KMS-11 (cell line): ENCODE measurements around the gene FBXO15.

Experiments used
- H2AFZ ChIP-seq: fragments of 200-600 bp; sonication (generic); 2 replicates; pipeline ENCODE4 v1.6.1; 2016; ENCODE audit warnings: antibody characterized with exemption, mixed run types, low read depth
- H3K27ac ChIP-seq: fragments of 200-600 bp; sonication (generic); 2 replicates; pipeline ENCODE4 v1.6.1; 2016; ENCODE audit warnings: mild to moderate bottlenecking, mixed run types
- H3K27me3 ChIP-seq: fragments of 200-600 bp; sonication (generic); 2 replicates; pipeline ENCODE4 v1.6.1; 2017; ENCODE audit warnings: mild to moderate bottlenecking, low read depth, mixed run types, moderate library complexity; ENCODE audit not compliant: insufficient read depth
- H3K36me3 ChIP-seq: fragments of 200-600 bp; sonication (generic); 2 replicates; pipeline ENCODE4 v1.6.1; 2017; ENCODE audit warnings: mild to moderate bottlenecking, mixed run types; ENCODE audit not compliant: insufficient read depth
- H3K4me1 ChIP-seq: fragments of 200-600 bp; sonication (generic); 2 replicates; pipeline ENCODE4 v1.6.1; 2016; ENCODE audit warnings: mild to moderate bottlenecking, low read depth, mixed run types; ENCODE audit not compliant: poor library complexity, severe bottlenecking
- H3K4me2 ChIP-seq: fragments of 200-600 bp; sonication (generic); 2 replicates; pipeline ENCODE4 v1.7.0; 2016; ENCODE audit warnings: mild to moderate bottlenecking, mixed run types
- H3K4me3 ChIP-seq: fragments of 200-600 bp; sonication (generic); IDR thresholded peaks from 2 replicates; pipeline ENCODE4 v1.6.1; 2017; ENCODE audit warnings: low read depth, low read length, mixed read lengths; ENCODE audit not compliant: insufficient read depth
- H3K79me2 ChIP-seq: fragments of 200-600 bp; sonication (generic); 2 replicates; pipeline ENCODE4 v1.6.1; 2016; ENCODE audit warnings: low read depth, mixed run types; ENCODE audit not compliant: insufficient read depth
- H3K9ac ChIP-seq: fragments of 200-600 bp; sonication (generic); 2 replicates; pipeline ENCODE4 v1.6.1; 2016; ENCODE audit warnings: mild to moderate bottlenecking, mixed run types
- H4K20me1 ChIP-seq: fragments of 200-600 bp; sonication (generic); 2 replicates; pipeline ENCODE4 v1.6.1; 2016; ENCODE audit warnings: mild to moderate bottlenecking, mixed run types; ENCODE audit not compliant: insufficient read depth
- CTCF ChIP-seq: fragments of 200-600 bp; sonication (generic); conservative IDR thresholded peaks from 2 replicates; pipeline ENCODE4 v1.6.1; 2017; ENCODE audit warnings: low read depth, mild to moderate bottlenecking, antibody characterized with exemption, low read length, moderate library complexity, mixed read lengths

FBXO15 gene

GRCh38 chr18:74147779-74148542 is at the start of gene FBXO15, which contains the start of gene TIMM21:
Gene FBXO15 (minus strand): TSS chr18:74147834. CDS start chr18:74147785, 49 bp downstream.
Gene TIMM21 (plus strand): TSS chr18:74148523. CDS start chr18:74148809, 286 bp downstream.
- H4K20me1 ChIP-seq: no peaks in the 10 kb centered on the region
- no peaks in the 10 kb centered on the region for H3K27me3 ChIP-seq
- H3K27ac ChIP-seq: peak within 1 kb of the TSS; percentile 66
- peak within 1 kb of the TSS; percentile 76 for H3K4me2 ChIP-seq
- H3K4me3 ChIP-seq: no peak within 1 kb of the TSS
- no peak for TF ChIP-seq CTCF
- H3K36me3 ChIP-seq: no peaks in the 10 kb centered on the region
- peak within 1 kb of the TSS; percentile 75 for H2AFZ ChIP-seq
- peak within 1 kb of the TSS; percentile 87 for H3K9ac ChIP-seq
- H3K79me2 ChIP-seq: peaks cover 46% of the 10 kb centered on the region
- H3K4me1 ChIP-seq: peaks cover 25% of the 10 kb centered on the region

GRCh38 chr18:74196220-74197119 is 48.8 kb upstream of the FBXO15 start:
- H3K4me2 ChIP-seq: peak overlapping the region; percentile 85
- peak; percentile 100 for TF ChIP-seq CTCF

GRCh38 chr18:74194691-74195090 is 47.1 kb upstream of the FBXO15 start:
- no peak overlapping the region for H3K27ac ChIP-seq
- no peak overlapping the region for H3K9ac ChIP-seq
- H3K4me3 ChIP-seq: no peak overlapping the region
- no peak overlapping the region for H2AFZ ChIP-seq
- no peaks in the 10 kb centered on the region for H3K36me3 ChIP-seq
- no peaks in the 10 kb centered on the region for H4K20me1 ChIP-seq
- no peaks in the 10 kb centered on the region for H3K79me2 ChIP-seq
- peaks cover 3% of the 10 kb centered on the region for H3K4me1 ChIP-seq
- H3K4me2 ChIP-seq: no peak overlapping the region
- no peak for TF ChIP-seq CTCF
- H3K27me3 ChIP-seq: no peaks in the 10 kb centered on the region

More at GRCh38 chr18:74196220-74197119, 48.8 kb upstream of the FBXO15 start:
- H3K27me3 ChIP-seq: no peaks in the 10 kb centered on the region
- H2AFZ ChIP-seq: peak overlapping the region; percentile 93
- no peak overlapping the region; the same call in 1 of the 2 replicates for H3K9ac ChIP-seq
- H4K20me1 ChIP-seq: no peaks in the 10 kb centered on the region
- peaks cover 3% of the 10 kb centered on the region for H3K4me1 ChIP-seq
- peak overlapping the region; percentile 27 for H3K27ac ChIP-seq
- no peak overlapping the region for H3K4me3 ChIP-seq
- no peaks in the 10 kb centered on the region for H3K79me2 ChIP-seq
- no peaks in the 10 kb centered on the region for H3K36me3 ChIP-seq

- H3K4me1 ChIP-seq: peaks cover 3% of the 10 kb centered on the region
- H3K27ac ChIP-seq: no peak overlapping the region
- H3K79me2 ChIP-seq: no peaks in the 10 kb centered on the region
- no peak overlapping the region for H3K4me2 ChIP-seq
- no peaks in the 10 kb centered on the region for H3K36me3 ChIP-seq
- no peaks in the 10 kb centered on the region for H4K20me1 ChIP-seq
- H3K27me3 ChIP-seq: no peaks in the 10 kb centered on the region
- H3K9ac ChIP-seq: no peak overlapping the region
- H3K4me3 ChIP-seq: no peak overlapping the region
- H2AFZ ChIP-seq: no peak overlapping the region
- no peak for TF ChIP-seq CTCF
Observed at GRCh38 chr18:74191577-74191976, 43.9 kb upstream of the FBXO15 start.
